IMR-90 (cell line): ENCODE data around the gene RIPK4. TPM values are rescaled to one million over a fixed set of nuclear protein-coding genes. Genes with fewer than 3 reads are reported as not detected.

ENCODE experiments used
- ATAC-seq: fragments of 200-7000 bp; cut with Tn5 transposase; 2 replicates; pipeline ENCODE4 v1.9.1; 2020; ENCODE audit warnings: low read depth, mild to moderate bottlenecking, moderate library complexity
- BruUV-seq: library from RNA; stranded (reverse); fragments of 400-500 nt; replicated peaks from 2 replicates; lab custom pipeline; 2021; lab: Mats Ljungman, UMichigan
- CTCF ChIA-PET: fragments of 300-600 bp; formaldehyde crosslinking; extraction: SDS; loops from one replicate; lab custom pipeline; 2021; ENCODE audit warnings: antibody characterized with exemption; lab: Yijun Ruan, JAX
- POLR2A ChIA-PET: fragments of 300-600 bp; sonication (Branson Sonifier 250); formaldehyde crosslinking; loops from one replicate; lab custom pipeline; 2022; ENCODE audit warnings: antibody characterized with exemption; ENCODE audit not compliant: unreplicated experiment; lab: Charles Lee
- DNase-seq: peaks from one replicate; pipeline ENCODE4 v3.0.0; 2013
- H2AFZ ChIP-seq: replicated peaks from 2 replicates; pipeline ENCODE3; 2013; ENCODE audit warnings: low read length, mild to moderate bottlenecking; ENCODE audit not compliant: poor library complexity
- H2AK5ac ChIP-seq: 2 replicates; pipeline ENCODE4 v1.6.1; 2013; ENCODE audit warnings: low read depth, low read length, inconsistent platforms
- H2AK9ac ChIP-seq: replicated peaks from 2 replicates; pipeline ENCODE3; 2013; ENCODE audit warnings: mild to moderate bottlenecking, low read depth, low read length, moderate library complexity; ENCODE audit not compliant: poor library complexity
- H2BK120ac ChIP-seq: 2 replicates; pipeline ENCODE4 v1.6.1; 2013; ENCODE audit warnings: low read depth, low read length, inconsistent platforms
- H2BK15ac ChIP-seq: 3 replicates; pipeline ENCODE4 v1.6.1; 2013; ENCODE audit warnings: low read depth, low read length, inconsistent platforms
- H2BK20ac ChIP-seq: 2 replicates; pipeline ENCODE4 v1.6.1; 2013; ENCODE audit warnings: low read depth, mild to moderate bottlenecking, inconsistent platforms, low read length, moderate library complexity
- H2BK5ac ChIP-seq: 2 replicates; pipeline ENCODE4 v1.6.1; 2013; ENCODE audit warnings: mild to moderate bottlenecking, low read depth, low read length, inconsistent platforms; ENCODE audit not compliant: poor library complexity, severe bottlenecking
- H3K14ac ChIP-seq: replicated peaks from 2 replicates; pipeline ENCODE4 v1.6.1; 2013; ENCODE audit warnings: low read depth, low read length, inconsistent platforms
- H3K18ac ChIP-seq: 2 replicates; pipeline ENCODE4 v1.6.1; 2013; ENCODE audit warnings: low read depth, low read length, control low read depth
- H3K23ac ChIP-seq: 2 replicates; pipeline ENCODE4 v1.6.1; 2013; ENCODE audit warnings: low read depth, low read length, inconsistent platforms
- H3K27ac ChIP-seq: 2 replicates; pipeline ENCODE4 v1.5.1; 2013; ENCODE audit warnings: mild to moderate bottlenecking, control low read depth, low read length; ENCODE audit not compliant: insufficient read depth
- H3K27me3 ChIP-seq: 2 replicates; pipeline ENCODE4 v1.6.1; 2013; ENCODE audit warnings: low read length; ENCODE audit not compliant: control insufficient read depth, insufficient read depth
- H3K36me3 ChIP-seq: 2 replicates; pipeline ENCODE4 v1.6.1; 2013; ENCODE audit warnings: low read length, mixed read lengths; ENCODE audit not compliant: control insufficient read depth, insufficient read depth
- H3K4ac ChIP-seq: 2 replicates; pipeline ENCODE4 v1.6.1; 2013; ENCODE audit warnings: low read depth, low read length, inconsistent platforms
- H3K4me1 ChIP-seq: 2 replicates; pipeline ENCODE4 v1.6.1; 2013; ENCODE audit warnings: low read length, mixed read lengths; ENCODE audit not compliant: control insufficient read depth, insufficient read depth
- H3K4me2 ChIP-seq: 2 replicates; pipeline ENCODE4 v1.6.1; 2013; ENCODE audit warnings: low read depth, mild to moderate bottlenecking, control low read depth, low read length, moderate library complexity
- H3K4me3 ChIP-seq: 2 replicates; pipeline ENCODE4 v1.5.1; 2013; ENCODE audit warnings: low read depth, mild to moderate bottlenecking, control low read depth, low read length, moderate library complexity; ENCODE audit not compliant: insufficient read depth
- H3K56ac ChIP-seq: 2 replicates; pipeline ENCODE4 v1.6.1; 2013; ENCODE audit warnings: low read length, inconsistent platforms; ENCODE audit not compliant: insufficient read depth; ENCODE audit errors: extremely low read depth
- H3K79me1 ChIP-seq, 2 experiments: 2 replicates each; pipeline ENCODE4 v1.6.1; 2013; ENCODE audit warnings: low read length in 2 of 2, inconsistent platforms in 1 of 2, low read depth in 1 of 2
- H3K9ac ChIP-seq: 2 replicates; pipeline ENCODE4 v1.6.1; 2013; ENCODE audit warnings: low read depth, low read length, control low read depth
- H3K9me1 ChIP-seq: 2 replicates; pipeline ENCODE4 v1.6.1; 2013; ENCODE audit warnings: low read length, inconsistent platforms; ENCODE audit not compliant: insufficient read depth
- H3K9me3 ChIP-seq: 2 replicates; pipeline ENCODE4 v1.6.1; 2013; ENCODE audit warnings: low read length; ENCODE audit not compliant: control insufficient read depth, insufficient read depth
- H4K20me1 ChIP-seq: 2 replicates; pipeline ENCODE4 v1.6.1; 2013; ENCODE audit warnings: low read length, inconsistent platforms; ENCODE audit not compliant: insufficient read depth
- H4K5ac ChIP-seq: 2 replicates; pipeline ENCODE4 v1.6.1; 2013; ENCODE audit warnings: mild to moderate bottlenecking, low read depth, low read length, control low read depth
- H4K8ac ChIP-seq, 2 experiments: 2 replicates each; pipeline ENCODE4 v1.6.1; 2013; ENCODE audit warnings: low read depth in 2 of 2, low read length in 2 of 2, control low read depth in 1 of 2, inconsistent platforms in 1 of 2
- H4K91ac ChIP-seq: 2 replicates; pipeline ENCODE4 v1.6.1; 2013; ENCODE audit warnings: low read depth, low read length, inconsistent platforms; ENCODE audit not compliant: insufficient read depth
- BHLHE40 ChIP-seq: fragments of 150-350 bp; IDR thresholded peaks from 2 replicates; pipeline ENCODE4 v1.6.1; 2016; ENCODE audit warnings: mild to moderate bottlenecking, low read depth, low read length
- CEBPB ChIP-seq: IDR thresholded peaks from 2 replicates; pipeline ENCODE4 v1.6.1; 2012; ENCODE audit warnings: low read depth, low read length, improper control_type of control experiment
- CHD1 ChIP-seq: IDR thresholded peaks from 2 replicates; pipeline ENCODE4 v1.6.1; 2012; ENCODE audit warnings: low read depth, low read length, improper control_type of control experiment
- CTCF ChIP-seq: conservative IDR thresholded peaks from 2 replicates; pipeline ENCODE4 v1.5.1; 2012; ENCODE audit warnings: mild to moderate bottlenecking, low read depth, low read length, improper control_type of control experiment
- ELK1 ChIP-seq: fragments of 150-350 bp; IDR thresholded peaks from 2 replicates; pipeline ENCODE4 v1.6.1; 2016; ENCODE audit warnings: low read depth, mild to moderate bottlenecking, low read length, moderate library complexity, borderline replicate concordance
- FOS ChIP-seq: fragments of 150-350 bp; IDR thresholded peaks from 2 replicates; pipeline ENCODE4 v1.6.1; 2016; ENCODE audit warnings: low read depth, low read length
- MAFK ChIP-seq: IDR thresholded peaks from 2 replicates; pipeline ENCODE4 v1.6.1; 2012; ENCODE audit warnings: low read depth, low read length, improper control_type of control experiment
- MAZ ChIP-seq: IDR thresholded peaks from 2 replicates; pipeline ENCODE4 v1.6.1; 2012; ENCODE audit warnings: low read depth, mild to moderate bottlenecking, low read length, improper control_type of control experiment, moderate library complexity, borderline replicate concordance
- MXI1 ChIP-seq: IDR thresholded peaks from 2 replicates; pipeline ENCODE4 v1.6.1; 2012; ENCODE audit warnings: low read depth, mild to moderate bottlenecking, low read length, moderate library complexity, borderline replicate concordance
- NFE2L2 ChIP-seq: fragments of 150-350 bp; IDR thresholded peaks from 2 replicates; pipeline ENCODE4 v1.6.1; 2016; ENCODE audit warnings: low read depth, mild to moderate bottlenecking, low read length
- POLR2A ChIP-seq: IDR thresholded peaks from 2 replicates; pipeline ENCODE4 v1.6.1; 2012; ENCODE audit warnings: mild to moderate bottlenecking, low read depth, low read length
- RAD21 ChIP-seq: IDR thresholded peaks from 2 replicates; pipeline ENCODE4 v1.6.1; 2012; ENCODE audit warnings: low read length, improper control_type of control experiment
- RCOR1 ChIP-seq: IDR thresholded peaks from 2 replicates; pipeline ENCODE4 v1.6.1; 2012; ENCODE audit warnings: mild to moderate bottlenecking, low read length, improper control_type of control experiment; ENCODE audit not compliant: insufficient replicate concordance
- RFX5 ChIP-seq: IDR thresholded peaks from 2 replicates; pipeline ENCODE4 v1.8.0; 2012; ENCODE audit warnings: low read depth, mild to moderate bottlenecking, low read length, moderate library complexity
- SMC3 ChIP-seq: fragments of 150-350 bp; IDR thresholded peaks from 2 replicates; pipeline ENCODE4 v1.6.1; 2016; ENCODE audit warnings: low read depth, mild to moderate bottlenecking, antibody characterized with exemption, low read length, moderate library complexity
- USF2 ChIP-seq: fragments of 150-350 bp; IDR thresholded peaks from 2 replicates; pipeline ENCODE4 v1.6.1; 2017; ENCODE audit warnings: mild to moderate bottlenecking, antibody characterized with exemption, low read length, low read depth
- WGBS, 2 experiments: methylation state at CpG; one replicate each; pipeline versions ENCODE4 v1.1.5 to v1.1.7; 2013; ENCODE audit warnings: missing lambda C conversion rate in 2 of 2; ENCODE audit not compliant: insufficient read length in 1 of 2; ENCODE audit errors: extremely low coverage in 2 of 2; 5-methylcytosine and 5-hydroxymethylcytosine counted together
- dilution Hi-C: fragments of 300-500 bp; cut with HindIII; formaldehyde crosslinking; loops from one replicate; pipeline ENCODE4 v1.14.3; 2018; ENCODE audit warnings: low sequenced_read_pairs; ENCODE audit not compliant: unreplicated experiment
- in situ Hi-C: fragments of 300-500 bp; cut with MboI; formaldehyde crosslinking; loops from 3 replicates; pipeline ENCODE4 v1.14.3; 2019; ENCODE audit warnings: low sequenced_read_pairs, inconsistent platforms, mixed read lengths
- intact Hi-C: fragments of 100-400 bp; cut with micrococcal nuclease; formaldehyde crosslinking; loops from 2 replicates; pipeline ENCODE4 v1.10.0; 2022
- polyA plus RNA-seq, 3 experiments: library from polyadenylated mRNA; depleted of rRNA; stranded (reverse); fragments of >200 nt; gene quantifications; 2 replicates each; pipeline ENCODE4 v1.2.3, GENCODE V29; 2012; ENCODE audit warnings: low replicate concordance in 1 of 3
- total RNA-seq: library from RNA; depleted of rRNA; stranded (reverse); fragments of >200 nt; gene quantifications from 2 replicates; pipeline ENCODE4 v1.2.3, GENCODE V29; 2012

RIPK4 gene
- total and polyA plus RNA-seq, 2 of the 4 experiments (the other 2 are of a cell fraction), result under 0.01 to 0.03 TPM

GRCh38 chr21:41808846-41809245 lies 42.0 kb upstream of the RIPK4 start:
- Histone ChIP-seq H3K9me3 (no peaks in the 10 kb centered on the region), H2BK20ac (no peak overlapping the region), H3K4ac (no peak overlapping the region), H2AK5ac (no peak overlapping the region), H3K79me1 (peaks cover 0 to 7% of the 10 kb centered on the region in 2 experiments; a peak in 1 of 4 replicates), H4K8ac (no peak overlapping the region), H4K20me1 (no peaks in the 10 kb centered on the region), H2BK5ac (no peak overlapping the region), H2BK15ac (no peak overlapping the region), H3K23ac (no peak overlapping the region), H3K27ac (no peak overlapping the region), H4K5ac (no peak overlapping the region), H3K14ac (no peak overlapping the region), H2BK120ac (no peak overlapping the region), H2AFZ (no peak overlapping the region), H3K9ac (no peak overlapping the region), H3K4me3 (no peak overlapping the region), H4K91ac (no peak overlapping the region), H3K56ac (no peak overlapping the region), H3K18ac (no peak overlapping the region), H3K4me1 (no peaks in the 10 kb centered on the region), H3K9me1 (peaks cover 2% of the 10 kb centered on the region; the same call in 1 of the 2 replicates), H3K27me3 (no peaks in the 10 kb centered on the region), H3K36me3 (peaks cover 15% of the 10 kb centered on the region), H3K4me2 (no peak overlapping the region), H2AK9ac (no peak overlapping the region)
- WGBS, 2 experiments, result 100% methylated on average over 13 of the region's 22 CpGs; no CpG with 5 or more reads in 1 of the 2 experiments
- dilution Hi-C loops (no loop called here), intact Hi-C loops (no loop called here), in situ Hi-C loops (no loop called here)
- CTCF ChIA-PET, result no interaction called here
- no TSS peak for BruUV-seq
- ATAC-seq, result no peak
- POLR2A ChIA-PET, result no interaction called here
- no peak for DNase-seq
- no peak for TF ChIP-seq RFX5
- TF ChIP-seq MAZ, result no peak
- TF ChIP-seq USF2, result no peak
- TF ChIP-seq RAD21, result no peak
- TF ChIP-seq BHLHE40, result no peak
- no peak for TF ChIP-seq MAFK
- TF ChIP-seq POLR2A, result no peak
- no peak for TF ChIP-seq ELK1
- no peak for TF ChIP-seq RCOR1
- TF ChIP-seq MXI1, result no peak
- TF ChIP-seq CHD1, result no peak
- no peak for TF ChIP-seq CTCF
- no peak for TF ChIP-seq CEBPB
- TF ChIP-seq FOS, result no peak
- no peak for TF ChIP-seq NFE2L2
- TF ChIP-seq SMC3, result no peak
